K562 (cell line): ENCODE data around the gene OXNAD1.

Experiments used
- ARID2 ChIP-seq: fragments of 450-650 bp; IDR thresholded peaks from 2 replicates; pipeline ENCODE4 v1.6.1; 2017; ENCODE audit warnings: antibody characterized with exemption, mild to moderate bottlenecking
- JUND ChIP-seq, 2 experiments: IDR thresholded peaks; 2 replicates in 1 of 2; 3 replicates in 1 of 2; pipeline ENCODE4 v1.6.1; 2011; ENCODE audit warnings: borderline replicate concordance in 2 of 2, low read depth in 2 of 2, low read length in 2 of 2, improper control_type of control experiment in 1 of 2, missing biosample characterization in 1 of 2, missing genetic modification characterization in 1 of 2, missing genetic modification reagents in 1 of 2
- ZNF263 ChIP-seq: sonication (generic); formaldehyde crosslinking; IDR thresholded peaks from 2 replicates; pipeline ENCODE4 v1.8.0; 2022; ENCODE audit warnings: mild to moderate bottlenecking, missing genetic modification reagents, borderline replicate concordance
- TF ChIP-seq, protein P1 (sequence below): fragments of 450-650 bp; IDR thresholded peaks from 2 replicates; pipeline ENCODE4 v1.6.1; 2016; ENCODE audit warnings: missing biosample characterization, missing genetic modification characterization
- TF ChIP-seq, protein P2 (sequence below): fragments of 250-450 bp; sonication (Bioruptor Pico); IDR thresholded peaks from 2 replicates; pipeline ENCODE4 v1.8.0; 2021; ENCODE audit warnings: moderate library complexity, mild to moderate bottlenecking, inconsistent platforms
- TF ChIP-seq, protein P3 (sequence below), 3 experiments: IDR thresholded peaks in 2 of 3; conservative IDR thresholded peaks in 1 of 3; 2 replicates each; pipeline ENCODE4 v1.5.1; 2011 to 2012; ENCODE audit warnings: low read length in 3 of 3, mild to moderate bottlenecking in 3 of 3, control low read depth in 2 of 3, improper control_type of control experiment in 1 of 3, inconsistent platforms in 1 of 3, low read depth in 1 of 3, mixed read lengths in 1 of 3, moderate library complexity in 1 of 3; ENCODE audit not compliant: insufficient read depth in 2 of 3

DNA sequence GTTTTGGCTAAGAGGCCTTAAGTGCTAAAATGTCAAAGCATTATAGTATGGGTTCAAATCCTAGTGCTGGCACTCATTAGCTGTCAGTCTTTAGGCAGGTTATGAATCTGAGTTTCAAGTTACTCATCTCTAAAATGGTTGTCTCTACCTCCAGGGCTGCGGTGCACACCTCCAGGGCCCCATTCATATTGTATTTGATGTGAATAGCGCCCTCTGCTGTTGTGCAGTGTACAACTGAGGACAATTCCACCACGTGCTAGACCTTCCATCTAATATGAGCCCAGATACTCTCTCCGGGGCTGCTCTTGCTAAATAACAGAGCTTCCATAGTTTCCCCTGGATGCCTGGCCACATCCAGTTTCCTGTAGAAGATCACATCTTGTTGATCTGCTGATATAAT, 54.3 kb downstream of the OXNAD1 start:
- TF ChIP-seq, protein P1, sequence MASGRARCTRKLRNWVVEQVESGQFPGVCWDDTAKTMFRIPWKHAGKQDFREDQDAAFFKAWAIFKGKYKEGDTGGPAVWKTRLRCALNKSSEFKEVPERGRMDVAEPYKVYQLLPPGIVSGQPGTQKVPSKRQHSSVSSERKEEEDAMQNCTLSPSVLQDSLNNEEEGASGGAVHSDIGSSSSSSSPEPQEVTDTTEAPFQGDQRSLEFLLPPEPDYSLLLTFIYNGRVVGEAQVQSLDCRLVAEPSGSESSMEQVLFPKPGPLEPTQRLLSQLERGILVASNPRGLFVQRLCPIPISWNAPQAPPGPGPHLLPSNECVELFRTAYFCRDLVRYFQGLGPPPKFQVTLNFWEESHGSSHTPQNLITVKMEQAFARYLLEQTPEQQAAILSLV, result no peak
- no peak for TF ChIP-seq ZNF263 (CRISPR knock-in tag)
- TF ChIP-seq, protein P2, sequence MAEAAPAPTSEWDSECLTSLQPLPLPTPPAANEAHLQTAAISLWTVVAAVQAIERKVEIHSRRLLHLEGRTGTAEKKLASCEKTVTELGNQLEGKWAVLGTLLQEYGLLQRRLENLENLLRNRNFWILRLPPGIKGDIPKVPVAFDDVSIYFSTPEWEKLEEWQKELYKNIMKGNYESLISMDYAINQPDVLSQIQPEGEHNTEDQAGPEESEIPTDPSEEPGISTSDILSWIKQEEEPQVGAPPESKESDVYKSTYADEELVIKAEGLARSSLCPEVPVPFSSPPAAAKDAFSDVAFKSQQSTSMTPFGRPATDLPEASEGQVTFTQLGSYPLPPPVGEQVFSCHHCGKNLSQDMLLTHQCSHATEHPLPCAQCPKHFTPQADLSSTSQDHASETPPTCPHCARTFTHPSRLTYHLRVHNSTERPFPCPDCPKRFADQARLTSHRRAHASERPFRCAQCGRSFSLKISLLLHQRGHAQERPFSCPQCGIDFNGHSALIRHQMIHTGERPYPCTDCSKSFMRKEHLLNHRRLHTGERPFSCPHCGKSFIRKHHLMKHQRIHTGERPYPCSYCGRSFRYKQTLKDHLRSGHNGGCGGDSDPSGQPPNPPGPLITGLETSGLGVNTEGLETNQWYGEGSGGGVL (CRISPR knock-in tag), result no peak
- no peak for TF ChIP-seq ARID2
- TF ChIP-seq JUND (IDR thresholded peaks at IDR 0.05; ENCODE audit: borderline replicate concordance, low read depth, low read length), result peak; percentile 27; the same call in 1 of the 2 replicates
- no peak for TF ChIP-seq JUND (tag; IDR thresholded peaks at IDR 0.05; ENCODE audit: borderline replicate concordance, low read depth, low read length)
- TF ChIP-seq, protein P3, sequence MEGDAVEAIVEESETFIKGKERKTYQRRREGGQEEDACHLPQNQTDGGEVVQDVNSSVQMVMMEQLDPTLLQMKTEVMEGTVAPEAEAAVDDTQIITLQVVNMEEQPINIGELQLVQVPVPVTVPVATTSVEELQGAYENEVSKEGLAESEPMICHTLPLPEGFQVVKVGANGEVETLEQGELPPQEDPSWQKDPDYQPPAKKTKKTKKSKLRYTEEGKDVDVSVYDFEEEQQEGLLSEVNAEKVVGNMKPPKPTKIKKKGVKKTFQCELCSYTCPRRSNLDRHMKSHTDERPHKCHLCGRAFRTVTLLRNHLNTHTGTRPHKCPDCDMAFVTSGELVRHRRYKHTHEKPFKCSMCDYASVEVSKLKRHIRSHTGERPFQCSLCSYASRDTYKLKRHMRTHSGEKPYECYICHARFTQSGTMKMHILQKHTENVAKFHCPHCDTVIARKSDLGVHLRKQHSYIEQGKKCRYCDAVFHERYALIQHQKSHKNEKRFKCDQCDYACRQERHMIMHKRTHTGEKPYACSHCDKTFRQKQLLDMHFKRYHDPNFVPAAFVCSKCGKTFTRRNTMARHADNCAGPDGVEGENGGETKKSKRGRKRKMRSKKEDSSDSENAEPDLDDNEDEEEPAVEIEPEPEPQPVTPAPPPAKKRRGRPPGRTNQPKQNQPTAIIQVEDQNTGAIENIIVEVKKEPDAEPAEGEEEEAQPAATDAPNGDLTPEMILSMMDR (IDR thresholded peaks at IDR 0.05 in 2 of 3, conservative IDR thresholded peaks at IDR 0.05 in 1 of 3; ENCODE audit: insufficient read depth in 2 of 3, low read depth in 1 of 3, low read length in 3 of 3), result peak; percentile 75 to 85 (median 77)
